GM10248 (cell line): ENCODE results near the gene PLEKHJ1.

Experiments used
- CTCF ChIA-PET: fragments of 300-600 bp; sonication (Branson Sonifier 250); formaldehyde crosslinking; extraction: SDS; loops from one replicate; lab custom pipeline; 2021; ENCODE audit warnings: antibody characterized with exemption; lab: Yijun Ruan, JAX
- POLR2A ChIA-PET: fragments of 350-650 bp; sonication (Branson Sonifier 250); formaldehyde crosslinking; extraction: SDS; loops from one replicate; lab custom pipeline; 2020; ENCODE audit warnings: antibody characterized with exemption; lab: Yijun Ruan, JAX
- DNase-seq: peaks from one replicate; pipeline ENCODE4 v3.0.0; 2012; ENCODE audit errors: extremely low spot score
- CTCF ChIP-seq: IDR thresholded peaks from 2 replicates; pipeline ENCODE4 v1.5.1; 2012; ENCODE audit warnings: mild to moderate bottlenecking, low read depth; ENCODE audit errors: extremely low read depth, missing control alignments, control extremely low read depth

Gene PLEKHJ1

GRCh38 chr19:2270157-2270422, 34.0 kb upstream of the PLEKHJ1 start:
- POLR2A ChIA-PET: interaction anchor here (0.7 to 3.4 kb wide), 6 partner anchors 10 to 206 kb away, joined by 5 to 17 read pairs (median 6); partner anchors contain the start of gene GADD45B
- TF ChIP-seq CTCF: no peak
- CTCF ChIA-PET: no interaction called here
- DNase-seq: no peak

- peak; percentile 100 for DNase-seq
- ChIA-PET POLR2A (interaction anchor here (1.3 to 1.6 kb wide), 3 partner anchors 9 to 100 kb away, joined by 5 to 7 read pairs (median 5); no protein-coding TSS in a partner anchor), CTCF (no interaction called here)
- no peak for TF ChIP-seq CTCF
Observed at GRCh38 chr19:2269244-2270156, 33.4 kb upstream of the PLEKHJ1 start.

GRCh38 chr19:2268861-2269243, 32.7 kb upstream of the PLEKHJ1 start:
- ChIA-PET CTCF (no interaction called here), POLR2A (interaction anchor here (0.6 kb wide), 1 partner anchor 409 kb away, joined by 8 read pairs; no protein-coding TSS in a partner anchor)
- no peak for DNase-seq
- no peak for TF ChIP-seq CTCF

GRCh38 chr19:2268480-2268830, 32.3 kb upstream of the PLEKHJ1 start:
- no peak for TF ChIP-seq CTCF
- no peak for DNase-seq
- ChIA-PET POLR2A (interaction anchor here (0.6 kb wide), 1 partner anchor 408 kb away, joined by 8 read pairs; no protein-coding TSS in a partner anchor), CTCF (no interaction called here)

GRCh38 chr19:2266183-2266993, 30.3 kb upstream of the PLEKHJ1 start:
- POLR2A ChIA-PET: interaction anchor here (1.1 kb wide), 1 partner anchor 209 kb away, joined by 4 read pairs; the partner anchor contains the start of gene GADD45B

More at GRCh38 chr19:2266183-2266993, 30.3 kb upstream of the PLEKHJ1 start:
- TF ChIP-seq CTCF: no peak
- DNase-seq: peak; percentile 75
- CTCF ChIA-PET: interaction anchor here (0.9 to 1.8 kb wide), 2 partner anchors 31 to 110 kb away, joined by 3 to 4 read pairs; partner anchors contain the start of gene PLEKHJ1
